ENCODE results near the gene GALNT18. TPM values are rescaled to one million over a fixed set of nuclear protein-coding genes. Genes with fewer than 3 reads are reported as not detected.

The GALNT18 gene
- total and polyA plus RNA-seq, 2 donors: 7.9 to 16.1 TPM

DNA sequence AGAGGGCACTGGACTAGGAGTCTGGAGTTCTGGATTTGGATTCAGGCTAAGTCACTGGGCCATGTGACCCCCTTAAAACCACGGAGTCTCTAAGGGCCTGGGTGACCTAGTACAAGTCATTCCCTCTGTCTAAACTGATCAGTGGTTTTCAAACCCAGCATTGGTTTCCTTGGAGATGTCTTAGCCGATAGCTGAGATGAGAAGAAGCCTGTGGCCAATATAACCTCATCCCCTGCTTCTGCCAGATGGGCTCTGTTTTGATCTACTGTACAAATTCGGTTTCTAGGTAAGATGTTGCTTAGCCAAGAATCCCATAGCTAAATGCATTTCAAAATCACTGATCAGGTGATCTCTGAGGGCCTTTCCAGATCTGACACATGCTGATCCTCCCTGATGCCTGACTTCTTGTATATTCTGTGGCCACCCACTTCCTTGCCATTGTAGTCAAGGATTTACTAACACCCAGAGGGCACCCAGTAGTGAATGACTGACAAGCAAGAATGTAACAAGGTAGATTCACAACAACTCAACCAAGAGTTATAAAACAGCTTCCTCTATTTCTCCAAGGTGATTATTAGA, 53.1 kb downstream of the GALNT18 start:
- WGBS: 69% methylated on average over 3 of the region's 3 CpGs
- peak in 2 of 9 donors; percentile 4 to 26 for DNase-seq (ENCODE audit: low read depth in 6 of 9, low spot score in 9 of 9)
- Histone ChIP-seq H3K27ac (ENCODE audit: low read depth in 1 of 2, low read length in 1 of 2) (peak overlapping the region; percentile 19 to 86), H3K4me1 (ENCODE audit: control insufficient read depth in 2 of 2, insufficient read depth in 2 of 2, low read length in 2 of 2) (peaks cover 8 to 63% of the 10 kb centered on the region in 2 donors), H3K4me3 (ENCODE audit: low read length in 2 of 2) (no peak overlapping the region), H3K36me3 (ENCODE audit: control insufficient read depth in 2 of 2, insufficient read depth in 2 of 2, low read length in 1 of 2) (no peaks in the 10 kb centered on the region), H3K9me3 (ENCODE audit: control insufficient read depth in 2 of 2, insufficient read depth in 1 of 2, low read length in 1 of 2) (no peaks in the 10 kb centered on the region), H3K27me3 (ENCODE audit: control insufficient read depth in 2 of 2, insufficient read depth in 1 of 2, low read length in 1 of 2) (no peaks in the 10 kb centered on the region)

DNA sequence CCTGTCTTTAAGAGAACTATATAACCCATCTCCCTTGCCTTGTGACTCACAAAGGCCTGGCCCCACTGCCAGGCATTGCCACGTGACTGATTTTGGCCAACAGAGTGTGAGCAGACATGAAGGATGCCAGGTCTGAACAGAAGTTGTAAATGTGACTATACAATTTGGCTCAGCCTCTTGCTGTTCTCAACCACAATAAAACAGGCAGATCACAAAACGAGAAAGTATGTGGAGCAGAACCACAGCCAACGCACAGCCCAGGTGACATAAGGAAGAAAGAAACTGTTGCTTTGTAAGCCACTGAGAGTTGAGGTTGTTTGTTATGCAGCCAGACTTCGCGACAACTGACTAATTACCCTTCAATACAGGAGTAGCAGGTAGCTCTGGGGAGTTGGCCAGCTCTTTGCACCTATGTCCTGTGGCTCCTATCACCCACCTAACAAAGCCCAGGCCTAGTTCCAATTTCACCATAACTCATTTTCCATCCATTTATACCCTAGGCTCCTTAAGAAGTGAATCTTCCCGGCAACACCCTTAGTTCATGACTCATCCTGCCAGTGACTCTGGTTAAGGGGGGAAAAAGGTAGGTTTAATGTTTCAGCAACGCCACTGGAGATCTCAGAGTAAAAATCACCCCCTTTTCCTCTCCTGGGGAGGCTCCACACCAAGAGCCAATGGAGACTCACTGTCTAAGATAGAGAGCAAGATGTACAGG, 53.7 kb downstream of the GALNT18 start:
- H3K36me3 ChIP-seq (ENCODE audit: control insufficient read depth in 2 of 2, insufficient read depth in 2 of 2, low read length in 1 of 2): no peaks in the 10 kb centered on the region
- no peaks in the 10 kb centered on the region for H3K27me3 ChIP-seq (ENCODE audit: control insufficient read depth in 2 of 2, insufficient read depth in 1 of 2, low read length in 1 of 2)
- H3K9me3 ChIP-seq (ENCODE audit: control insufficient read depth in 2 of 2, insufficient read depth in 1 of 2, low read length in 1 of 2): no peaks in the 10 kb centered on the region
- H3K4me3 ChIP-seq (ENCODE audit: low read length in 2 of 2): no peak overlapping the region
- peak overlapping the region; percentile 19 to 86 for H3K27ac ChIP-seq (ENCODE audit: low read depth in 1 of 2, low read length in 1 of 2)
- 48% methylated on average over 7 of the region's 7 CpGs for WGBS
- H3K4me1 ChIP-seq (ENCODE audit: control insufficient read depth in 2 of 2, insufficient read depth in 2 of 2, low read length in 2 of 2): peaks cover 8 to 65% of the 10 kb centered on the region in 2 donors
- peak; percentile 22 to 82 (median 52) for DNase-seq (ENCODE audit: low read depth in 6 of 9, low spot score in 9 of 9)

- WGBS: 5% methylated on average over 2 of the region's 2 CpGs
- H3K9me3 ChIP-seq (ENCODE audit: control insufficient read depth in 2 of 2, insufficient read depth in 1 of 2, low read length in 1 of 2): no peaks in the 10 kb centered on the region
- H3K27me3 ChIP-seq (ENCODE audit: control insufficient read depth in 2 of 2, insufficient read depth in 1 of 2, low read length in 1 of 2): no peaks in the 10 kb centered on the region
- peak in 3 of 9 donors; percentile 15 to 50 (median 18) for DNase-seq (ENCODE audit: low read depth in 6 of 9, low spot score in 9 of 9)
- H3K27ac ChIP-seq (ENCODE audit: low read depth in 1 of 2, low read length in 1 of 2): peak overlapping the region in 1 of 2 donors; percentile 29
- H3K4me1 ChIP-seq (ENCODE audit: control insufficient read depth in 2 of 2, insufficient read depth in 2 of 2, low read length in 2 of 2): peaks cover 8 to 63% of the 10 kb centered on the region in 2 donors
- no peak overlapping the region for H3K4me3 ChIP-seq (ENCODE audit: low read length in 2 of 2)
- H3K36me3 ChIP-seq (ENCODE audit: control insufficient read depth in 2 of 2, insufficient read depth in 2 of 2, low read length in 1 of 2): no peaks in the 10 kb centered on the region
Observed at GRCh38 chr11:11565636-11566035, 56.2 kb downstream of the GALNT18 start.

- Histone ChIP-seq H3K27ac (ENCODE audit: low read depth in 1 of 2, low read length in 1 of 2) (no peak overlapping the region), H3K4me1 (ENCODE audit: control insufficient read depth in 2 of 2, insufficient read depth in 2 of 2, low read length in 2 of 2) (peaks cover 8 to 41% of the 10 kb centered on the region in 2 donors), H3K27me3 (ENCODE audit: control insufficient read depth in 2 of 2, insufficient read depth in 1 of 2, low read length in 1 of 2) (no peaks in the 10 kb centered on the region), H3K4me3 (ENCODE audit: low read length in 2 of 2) (no peak overlapping the region), H3K36me3 (ENCODE audit: control insufficient read depth in 2 of 2, insufficient read depth in 2 of 2, low read length in 1 of 2) (no peaks in the 10 kb centered on the region), H3K9me3 (ENCODE audit: control insufficient read depth in 2 of 2, insufficient read depth in 1 of 2, low read length in 1 of 2) (no peaks in the 10 kb centered on the region)
- peak in 1 of 9 donors; percentile 20 for DNase-seq (ENCODE audit: low read depth in 6 of 9, low spot score in 9 of 9)
- WGBS: 92% methylated on average over 6 of the region's 6 CpGs
Observed at GRCh38 chr11:11563200-11563975, 58.4 kb downstream of the GALNT18 start.

DNA sequence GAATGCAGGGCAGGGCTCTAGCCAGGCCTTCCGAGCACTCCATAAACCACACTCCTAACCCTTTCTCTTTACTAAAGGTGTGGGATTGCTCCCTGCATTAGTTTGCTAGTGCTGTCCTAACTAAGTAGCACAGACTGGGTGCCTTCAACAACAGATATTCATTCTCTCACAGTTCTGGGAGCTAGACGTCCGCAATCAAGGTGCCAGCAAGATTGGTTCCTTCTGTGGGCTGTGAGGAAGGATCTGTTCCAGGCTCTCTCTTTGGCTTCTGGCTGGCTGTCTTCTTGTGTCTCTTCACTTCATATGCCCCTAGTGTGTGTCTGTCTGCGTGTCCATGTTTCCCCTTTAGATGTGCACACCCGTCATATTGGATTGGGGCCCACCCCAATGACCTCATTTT, 59.8 kb downstream of the GALNT18 start:
- H3K9me3 ChIP-seq (ENCODE audit: control insufficient read depth in 2 of 2, insufficient read depth in 1 of 2, low read length in 1 of 2): no peaks in the 10 kb centered on the region
- H3K4me1 ChIP-seq (ENCODE audit: control insufficient read depth in 2 of 2, insufficient read depth in 2 of 2, low read length in 2 of 2): peaks cover 4 to 27% of the 10 kb centered on the region in 2 donors
- H3K36me3 ChIP-seq (ENCODE audit: control insufficient read depth in 2 of 2, insufficient read depth in 2 of 2, low read length in 1 of 2): no peaks in the 10 kb centered on the region
- no peak overlapping the region for H3K27ac ChIP-seq (ENCODE audit: low read depth in 1 of 2, low read length in 1 of 2)
- H3K27me3 ChIP-seq (ENCODE audit: control insufficient read depth in 2 of 2, insufficient read depth in 1 of 2, low read length in 1 of 2): no peaks in the 10 kb centered on the region
- WGBS: 96% methylated on average over 5 of the region's 5 CpGs
- no peak overlapping the region for H3K4me3 ChIP-seq (ENCODE audit: low read length in 2 of 2)
- DNase-seq (ENCODE audit: low read depth in 6 of 9, low spot score in 9 of 9): no peak

DNA sequence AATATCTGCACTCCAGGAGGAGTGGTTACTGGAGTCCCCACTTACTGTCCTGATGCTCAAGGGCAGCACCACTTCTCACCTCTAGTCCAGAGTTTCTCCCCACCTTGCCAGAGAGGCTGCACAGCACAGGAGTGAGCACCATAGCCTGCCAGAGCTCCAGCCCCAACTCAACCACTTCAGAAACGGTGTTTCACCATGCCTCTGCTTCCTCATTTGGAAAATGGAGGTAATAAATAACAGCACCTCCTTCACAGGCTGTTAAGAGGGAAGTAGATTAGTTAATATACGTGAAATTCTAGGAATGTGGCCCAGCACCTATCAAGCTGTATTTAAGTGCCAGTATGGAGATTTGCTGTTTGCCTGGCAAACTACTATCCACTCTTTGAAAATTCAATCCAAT, 63.0 kb downstream of the GALNT18 start:
- WGBS: 33% methylated on average over 2 of the region's 2 CpGs
- no peaks in the 10 kb centered on the region for H3K27me3 ChIP-seq (ENCODE audit: control insufficient read depth in 2 of 2, insufficient read depth in 1 of 2, low read length in 1 of 2)
- DNase-seq (ENCODE audit: low read depth in 6 of 9, low spot score in 9 of 9): no peak
- no peak overlapping the region for H3K4me3 ChIP-seq (ENCODE audit: low read length in 2 of 2)
- H3K4me1 ChIP-seq (ENCODE audit: control insufficient read depth in 2 of 2, insufficient read depth in 2 of 2, low read length in 2 of 2): peaks cover 0 to 9% of the 10 kb centered on the region in 2 donors
- no peaks in the 10 kb centered on the region for H3K36me3 ChIP-seq (ENCODE audit: control insufficient read depth in 2 of 2, insufficient read depth in 2 of 2, low read length in 1 of 2)
- no peak overlapping the region for H3K27ac ChIP-seq (ENCODE audit: low read depth in 1 of 2, low read length in 1 of 2)
- no peaks in the 10 kb centered on the region for H3K9me3 ChIP-seq (ENCODE audit: control insufficient read depth in 2 of 2, insufficient read depth in 1 of 2, low read length in 1 of 2)

GRCh38 chr11:11558396-11558795, 63.4 kb downstream of the GALNT18 start:
- Histone ChIP-seq H3K27me3 (ENCODE audit: control insufficient read depth in 2 of 2, insufficient read depth in 1 of 2, low read length in 1 of 2) (no peaks in the 10 kb centered on the region), H3K4me3 (ENCODE audit: low read length in 2 of 2) (no peak overlapping the region), H3K4me1 (ENCODE audit: control insufficient read depth in 2 of 2, insufficient read depth in 2 of 2, low read length in 2 of 2) (peaks cover 0 to 9% of the 10 kb centered on the region in 2 donors), H3K9me3 (ENCODE audit: control insufficient read depth in 2 of 2, insufficient read depth in 1 of 2, low read length in 1 of 2) (no peaks in the 10 kb centered on the region), H3K27ac (ENCODE audit: low read depth in 1 of 2, low read length in 1 of 2) (no peak overlapping the region), H3K36me3 (ENCODE audit: control insufficient read depth in 2 of 2, insufficient read depth in 2 of 2, low read length in 1 of 2) (no peaks in the 10 kb centered on the region)
- 96% methylated on average over 3 of the region's 3 CpGs for WGBS
- no peak for DNase-seq (ENCODE audit: low read depth in 6 of 9, low spot score in 9 of 9)

DNA sequence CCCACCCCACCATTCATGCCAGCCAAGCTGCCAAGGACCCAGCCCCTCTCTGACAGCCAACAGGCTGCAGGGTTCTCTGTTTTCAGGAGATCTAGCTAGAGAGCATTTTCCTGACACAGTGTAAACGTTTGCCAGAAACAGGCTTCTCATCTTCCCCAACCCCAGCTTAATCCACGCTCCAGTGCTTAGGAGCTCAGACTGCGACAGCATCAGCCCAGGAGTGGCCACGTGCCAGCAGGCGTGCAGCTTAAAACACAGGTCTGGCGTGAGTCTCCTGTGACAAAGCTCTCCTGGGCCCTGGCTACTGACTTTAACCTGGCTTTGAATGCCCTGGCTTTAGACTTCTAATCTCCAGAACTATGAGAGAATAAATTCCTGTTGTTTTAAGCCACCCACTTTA, 66.6 kb downstream of the GALNT18 start:
- DNase-seq (ENCODE audit: low read depth in 6 of 9, low spot score in 9 of 9): peak in 1 of 9 donors; percentile 13

GRCh38 chr11:11553573-11553972, 68.2 kb downstream of the GALNT18 start:
- Histone ChIP-seq H3K9me3 (ENCODE audit: control insufficient read depth in 2 of 2, insufficient read depth in 1 of 2, low read length in 1 of 2) (no peaks in the 10 kb centered on the region), H3K4me1 (ENCODE audit: control insufficient read depth in 2 of 2, insufficient read depth in 2 of 2, low read length in 2 of 2) (peaks cover 0 to 2% of the 10 kb centered on the region in 2 donors), H3K27me3 (ENCODE audit: control insufficient read depth in 2 of 2, insufficient read depth in 1 of 2, low read length in 1 of 2) (no peaks in the 10 kb centered on the region), H3K27ac (ENCODE audit: low read depth in 1 of 2, low read length in 1 of 2) (no peak overlapping the region), H3K4me3 (ENCODE audit: low read length in 2 of 2) (no peak overlapping the region), H3K36me3 (ENCODE audit: control insufficient read depth in 2 of 2, insufficient read depth in 2 of 2, low read length in 1 of 2) (no peaks in the 10 kb centered on the region)
- WGBS: 83% methylated on average over 10 of the region's 10 CpGs
- no peak for DNase-seq (ENCODE audit: low read depth in 6 of 9, low spot score in 9 of 9)

More for the DNA sequence above, 66.6 kb downstream of the GALNT18 start:
- Histone ChIP-seq H3K4me1 (ENCODE audit: control insufficient read depth in 2 of 2, insufficient read depth in 2 of 2, low read length in 2 of 2) (peaks cover 0 to 2% of the 10 kb centered on the region in 2 donors), H3K27ac (ENCODE audit: low read depth in 1 of 2, low read length in 1 of 2) (no peak overlapping the region), H3K27me3 (ENCODE audit: control insufficient read depth in 2 of 2, insufficient read depth in 1 of 2, low read length in 1 of 2) (no peaks in the 10 kb centered on the region), H3K4me3 (ENCODE audit: low read length in 2 of 2) (no peak overlapping the region), H3K9me3 (ENCODE audit: control insufficient read depth in 2 of 2, insufficient read depth in 1 of 2, low read length in 1 of 2) (no peaks in the 10 kb centered on the region), H3K36me3 (ENCODE audit: control insufficient read depth in 2 of 2, insufficient read depth in 2 of 2, low read length in 1 of 2) (no peaks in the 10 kb centered on the region)
- 89% methylated on average over 6 of the region's 6 CpGs for WGBS
